ENCODE measurements around the gene SRSF12.

Gene SRSF12

GRCh38 chr6:89121934-89122333, 4.1 kb upstream of the SRSF12 start:
- H3K27ac ChIP-seq, result no peak overlapping the region
- TF ChIP-seq, protein P1, sequence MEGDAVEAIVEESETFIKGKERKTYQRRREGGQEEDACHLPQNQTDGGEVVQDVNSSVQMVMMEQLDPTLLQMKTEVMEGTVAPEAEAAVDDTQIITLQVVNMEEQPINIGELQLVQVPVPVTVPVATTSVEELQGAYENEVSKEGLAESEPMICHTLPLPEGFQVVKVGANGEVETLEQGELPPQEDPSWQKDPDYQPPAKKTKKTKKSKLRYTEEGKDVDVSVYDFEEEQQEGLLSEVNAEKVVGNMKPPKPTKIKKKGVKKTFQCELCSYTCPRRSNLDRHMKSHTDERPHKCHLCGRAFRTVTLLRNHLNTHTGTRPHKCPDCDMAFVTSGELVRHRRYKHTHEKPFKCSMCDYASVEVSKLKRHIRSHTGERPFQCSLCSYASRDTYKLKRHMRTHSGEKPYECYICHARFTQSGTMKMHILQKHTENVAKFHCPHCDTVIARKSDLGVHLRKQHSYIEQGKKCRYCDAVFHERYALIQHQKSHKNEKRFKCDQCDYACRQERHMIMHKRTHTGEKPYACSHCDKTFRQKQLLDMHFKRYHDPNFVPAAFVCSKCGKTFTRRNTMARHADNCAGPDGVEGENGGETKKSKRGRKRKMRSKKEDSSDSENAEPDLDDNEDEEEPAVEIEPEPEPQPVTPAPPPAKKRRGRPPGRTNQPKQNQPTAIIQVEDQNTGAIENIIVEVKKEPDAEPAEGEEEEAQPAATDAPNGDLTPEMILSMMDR (conservative IDR thresholded peaks at IDR 0.05), result no peak

- H3K27ac ChIP-seq, result no peak overlapping the region
- TF ChIP-seq, protein P1 (conservative IDR thresholded peaks at IDR 0.05), result no peak
Measured at GRCh38 chr6:89120371-89120770, 2.5 kb upstream of the SRSF12 start.

GRCh38 chr6:89118931-89119330, 1.1 kb upstream of the SRSF12 start:
- no peak overlapping the region for H3K27ac ChIP-seq
- TF ChIP-seq, protein P1 (conservative IDR thresholded peaks at IDR 0.05), result no peak

GRCh38 chr6:89116702-89117101, 1.2 kb downstream of the SRSF12 start:
- no peak overlapping the region for H3K27ac ChIP-seq
- TF ChIP-seq, protein P1 (conservative IDR thresholded peaks at IDR 0.05), result no peak

DNA sequence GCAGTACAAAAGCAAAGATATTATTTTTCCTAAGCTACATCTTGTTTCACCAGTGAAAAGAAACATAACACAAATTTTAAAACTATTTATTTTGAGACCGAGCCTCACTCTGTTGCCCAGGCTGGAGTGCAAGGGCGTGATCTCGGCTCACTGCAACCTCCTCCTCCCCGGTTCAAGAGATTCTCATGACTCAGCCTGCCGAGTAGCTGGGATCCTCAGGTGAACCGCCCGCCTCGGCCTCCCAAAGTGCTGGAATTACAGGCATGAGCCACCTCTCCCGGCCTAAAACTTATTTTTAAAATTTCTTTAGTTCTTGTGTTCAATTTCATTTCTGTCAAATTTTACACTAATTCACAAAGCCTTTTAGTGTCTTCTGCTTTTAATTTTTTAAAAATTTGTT, 5.9 kb downstream of the SRSF12 start:
- TF ChIP-seq, protein P1 (conservative IDR thresholded peaks at IDR 0.05), result no peak

GRCh38 chr6:89110284-89110683, 7.6 kb downstream of the SRSF12 start:
- TF ChIP-seq, protein P1 (conservative IDR thresholded peaks at IDR 0.05), result no peak
- no peak overlapping the region for H3K27ac ChIP-seq

More for the DNA sequence above, 5.9 kb downstream of the SRSF12 start:
- no peak overlapping the region for H3K27ac ChIP-seq

- H3K27ac ChIP-seq, result no peak overlapping the region
- TF ChIP-seq, protein P1 (conservative IDR thresholded peaks at IDR 0.05), result no peak
Measured at GRCh38 chr6:89100114-89100513, 17.8 kb downstream of the SRSF12 start.

- no peak overlapping the region for H3K27ac ChIP-seq
- TF ChIP-seq, protein P1 (conservative IDR thresholded peaks at IDR 0.05), result no peak
Measured at GRCh38 chr6:89098461-89098860, 19.4 kb downstream of the SRSF12 start.

All from VCaP (cell line).